Sigmoid colon (tissue), 7 donors: ENCODE measurements around the gene NTNG1. TPM values are rescaled to one million over a fixed set of nuclear protein-coding genes. Genes with fewer than 3 reads are reported as not detected.

ENCODE experiments used
- DNase-seq: peaks from one replicate; pipeline ENCODE4 v3.0.0-alpha.2; 2019
- H3K27ac ChIP-seq, 4 donors: fragments of 200-600 bp; sonication (generic); one replicate each; pipeline ENCODE4 v1.5.1; 2016 to 2019; ENCODE audit warnings: mild to moderate bottlenecking in 1 of 4
- H3K27me3 ChIP-seq, 3 donors: fragments of 200-600 bp; sonication (generic); one replicate each; pipeline ENCODE4 v1.5.1; 2019; ENCODE audit warnings: mild to moderate bottlenecking in 1 of 3
- H3K36me3 ChIP-seq, 4 donors: fragments of 200-600 bp; sonication (generic); one replicate each; pipeline ENCODE4 v1.5.1; 2016 to 2019
- H3K4me1 ChIP-seq, 4 donors: fragments of 200-600 bp; sonication (generic); one replicate each; pipeline ENCODE4 v1.5.1; 2017 to 2019
- H3K4me3 ChIP-seq, 4 donors: fragments of 200-600 bp; sonication (generic); one replicate each; pipeline ENCODE4 v1.5.1; 2017 to 2019; ENCODE audit warnings: mild to moderate bottlenecking in 2 of 4, moderate library complexity in 1 of 4
- H3K9me3 ChIP-seq, 4 donors: fragments of 200-600 bp in 3 of 4; sonication (generic) in 3 of 4; one replicate each; pipeline versions ENCODE4 v1.5.1 to v1.6.1; 2013 to 2019
- CTCF ChIP-seq, 4 experiments: fragments of 450-650 bp in 3 of 4; fragments of 200-600 bp in 1 of 4; IDR thresholded peaks; one replicate each; pipeline ENCODE4 v1.5.1; 2016 to 2019; ENCODE audit warnings: antibody characterized with exemption in 4 of 4, mild to moderate bottlenecking in 3 of 4, moderate library complexity in 2 of 4
- EP300 ChIP-seq, 4 donors: sonication (generic); formaldehyde crosslinking; IDR thresholded peaks; one replicate each; pipeline ENCODE4 v1.6.1; 2017; ENCODE audit warnings: antibody characterized with exemption in 4 of 4
- POLR2A ChIP-seq, 2 donors: fragments of 450-650 bp; IDR thresholded peaks; one replicate each; pipeline ENCODE4 v1.6.1; 2016; ENCODE audit warnings: antibody characterized with exemption in 2 of 2, mild to moderate bottlenecking in 2 of 2, moderate library complexity in 2 of 2
- POLR2AphosphoS5 ChIP-seq, 4 donors: sonication (generic); formaldehyde crosslinking; IDR thresholded peaks; one replicate each; pipeline ENCODE4 v1.6.1; 2017; ENCODE audit warnings: antibody characterized with exemption in 4 of 4
- whole genome bisulfite sequencing, 2 donors: extraction: QIAGEN DNeasy Blood & Tissue Kit; methylation state at CpG; one replicate each; pipeline ENCODE4 v1.1.7; 2013; 5-methylcytosine and 5-hydroxymethylcytosine counted together
- intact Hi-C: fragments of 100-400 bp; cut with DNase I; formaldehyde crosslinking; loops from one replicate; pipeline ENCODE4 v1.15.1; 2023
- polyA plus RNA-seq, 3 donors: library from polyadenylated mRNA; stranded (reverse); fragments of 200-250 nt; gene quantifications; one replicate each; pipeline ENCODE4 v1.2.3, GENCODE V29; 2013
- total RNA-seq, 4 donors: library from RNA; depleted of rRNA; stranded (reverse); fragments of >200 nt; gene quantifications; one replicate each; pipeline ENCODE4 v1.1.0, GENCODE V29; 2016
- donor health status: healthy with polysubstance abuse.
- donor health status: Bipolar disorder and iron deficiency.
- donor health status: healthy.

Gene NTNG1
- total and polyA plus RNA-seq, 7 donors, result under 0.01 to 32.5 (median 9.5) TPM; not detected in 1

GRCh38 chr1:107098961-107099360 is 41.9 kb upstream of the NTNG1 start:
- TF ChIP-seq POLR2A (IDR thresholded peaks at IDR 0.05) (no peak), CTCF (IDR thresholded peaks at IDR 0.05) (no peak), EP300 (IDR thresholded peaks at IDR 0.05) (no peak), POLR2AphosphoS5 (IDR thresholded peaks at IDR 0.05) (no peak)
- no peak overlapping the region for H3K27ac ChIP-seq
- WGBS, 2 donors, result 80 to 85% methylated on average over 3 of the region's 3 CpGs
- H3K27me3 ChIP-seq, result no peaks in the 10 kb centered on the region
- no peak overlapping the region for H3K4me3 ChIP-seq
- no peaks in the 10 kb centered on the region for H3K4me1 ChIP-seq
- intact Hi-C loops, result no loop called here
- no peaks in the 10 kb centered on the region for H3K36me3 ChIP-seq
- no peaks in the 10 kb centered on the region for H3K9me3 ChIP-seq
- no peak for DNase-seq

GRCh38 chr1:107100331-107100984 is 40.4 kb upstream of the NTNG1 start:
- H3K9me3 ChIP-seq, result no peaks in the 10 kb centered on the region
- no peak for DNase-seq
- no peaks in the 10 kb centered on the region for H3K36me3 ChIP-seq
- intact Hi-C loops, result no loop called here
- H3K4me1 ChIP-seq, result no peaks in the 10 kb centered on the region
- WGBS, 2 donors, result 87 to 88% methylated on average over 3 of the region's 3 CpGs
- no peak overlapping the region for H3K27ac ChIP-seq
- H3K27me3 ChIP-seq, result no peaks in the 10 kb centered on the region
- TF ChIP-seq CTCF (IDR thresholded peaks at IDR 0.05) (no peak), POLR2AphosphoS5 (IDR thresholded peaks at IDR 0.05) (no peak), EP300 (IDR thresholded peaks at IDR 0.05) (no peak), POLR2A (IDR thresholded peaks at IDR 0.05) (no peak)
- no peak overlapping the region for H3K4me3 ChIP-seq

- H3K27me3 ChIP-seq, result no peaks in the 10 kb centered on the region
- no peak overlapping the region for H3K27ac ChIP-seq
- H3K9me3 ChIP-seq, result no peaks in the 10 kb centered on the region
- TF ChIP-seq POLR2A (IDR thresholded peaks at IDR 0.05), result no peak
- no peak for TF ChIP-seq CTCF (IDR thresholded peaks at IDR 0.05)
- TF ChIP-seq EP300 (IDR thresholded peaks at IDR 0.05), result no peak
- no peak for TF ChIP-seq POLR2AphosphoS5 (IDR thresholded peaks at IDR 0.05)
- no peak for DNase-seq
- no peaks in the 10 kb centered on the region for H3K4me1 ChIP-seq
- no peaks in the 10 kb centered on the region for H3K36me3 ChIP-seq
- no peak overlapping the region for H3K4me3 ChIP-seq
- intact Hi-C loops, result no loop called here
- WGBS, 2 donors, result 85 to 87% methylated on average over 3 of the region's 3 CpGs
Measured at GRCh38 chr1:107105914-107106313, 34.9 kb upstream of the NTNG1 start.

- intact Hi-C loops, result no loop called here
- no peak for TF ChIP-seq POLR2AphosphoS5 (IDR thresholded peaks at IDR 0.05)
Measured at GRCh38 chr1:107110326-107110725, 30.5 kb upstream of the NTNG1 start.

GRCh38 chr1:107116306-107116790 is 24.5 kb upstream of the NTNG1 start:
- TF ChIP-seq POLR2A (IDR thresholded peaks at IDR 0.05) (no peak), POLR2AphosphoS5 (IDR thresholded peaks at IDR 0.05) (no peak), CTCF (IDR thresholded peaks at IDR 0.05) (no peak), EP300 (IDR thresholded peaks at IDR 0.05) (no peak)
- Histone ChIP-seq H3K27ac (no peak overlapping the region), H3K4me1 (no peaks in the 10 kb centered on the region), H3K9me3 (no peaks in the 10 kb centered on the region), H3K4me3 (no peak overlapping the region), H3K36me3 (no peaks in the 10 kb centered on the region), H3K27me3 (no peaks in the 10 kb centered on the region)
- intact Hi-C loops, result no loop called here
- no peak for DNase-seq

More at GRCh38 chr1:107110326-107110725, 30.5 kb upstream of the NTNG1 start:
- Histone ChIP-seq H3K4me1 (no peaks in the 10 kb centered on the region), H3K36me3 (no peaks in the 10 kb centered on the region), H3K27ac (no peak overlapping the region), H3K27me3 (no peaks in the 10 kb centered on the region), H3K4me3 (no peak overlapping the region), H3K9me3 (no peaks in the 10 kb centered on the region)
- 58 to 62% methylated on average over 4 of the region's 4 CpGs for WGBS, 2 donors
- no peak for DNase-seq
